BLaER1 treated with 17β-estradiol and CSF1 and Interleukin-3, amounts not matched to agents 10 nM and 100 nM (cell line): ENCODE measurements around the gene CCDC186.

Experiments used
- H3K27ac ChIP-seq, 11 experiments: shearing (Covaris generic); formaldehyde crosslinking; 2 replicates each; pipeline ENCODE4 v1.8.1; 2022
- H3K27me3 ChIP-seq, 11 experiments: shearing (Covaris generic); formaldehyde crosslinking; 2 replicates each; pipeline ENCODE4 v1.8.1; 2022
- H3K36me3 ChIP-seq, 11 experiments: shearing (Covaris generic); formaldehyde crosslinking; 2 replicates each; pipeline ENCODE4 v1.8.1; 2022
- H3K4me1 ChIP-seq, 10 experiments: shearing (Covaris generic); formaldehyde crosslinking; 2 replicates each; pipeline ENCODE4 v1.8.1; 2022
- H3K4me2 ChIP-seq, 11 experiments: shearing (Covaris generic); formaldehyde crosslinking; 2 replicates each; pipeline ENCODE4 v1.8.1; 2022
- H3K4me3 ChIP-seq, 10 experiments: shearing (Covaris generic); formaldehyde crosslinking; 2 replicates each; pipeline ENCODE4 v1.8.1; 2022
- H3K9ac ChIP-seq, 11 experiments: shearing (Covaris generic); formaldehyde crosslinking; 2 replicates each; pipeline ENCODE4 v1.8.1; 2022
- H3K9me3 ChIP-seq, 11 experiments: shearing (Covaris generic); formaldehyde crosslinking; replicated peaks in 1 of 11; 2 replicates each; pipeline ENCODE4 v1.8.1; 2022
- H4K20me1 ChIP-seq, 11 experiments: shearing (Covaris generic); formaldehyde crosslinking; 2 replicates each; pipeline ENCODE4 v1.8.1; 2022
- Cebpa-rat ChIP-seq, 11 experiments: shearing (Covaris generic); IDR thresholded peaks; 2 replicates each; pipeline ENCODE4 v1.8.1; 2022

Gene CCDC186

DNA sequence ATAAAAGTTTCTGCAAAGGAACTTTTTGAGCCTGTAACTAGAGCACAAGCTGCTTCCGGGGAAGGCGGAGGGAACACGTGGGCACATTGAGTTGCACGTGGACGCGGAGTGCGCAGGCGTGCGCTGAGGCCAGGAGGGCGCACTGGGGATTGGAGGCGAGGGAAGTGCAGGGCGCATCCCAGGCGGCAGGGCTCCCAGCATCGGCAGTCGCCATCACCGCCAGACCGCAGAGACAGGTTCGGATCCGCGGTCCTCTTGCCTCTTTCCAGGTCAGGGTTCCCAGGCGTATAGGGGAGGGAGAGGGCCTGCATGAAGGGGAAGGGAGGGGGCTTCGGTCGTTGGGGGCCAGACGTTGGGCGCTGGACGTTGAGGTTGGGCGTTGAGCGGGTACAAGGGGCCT lies 5.1 kb upstream of the CCDC186 start, which contains the start of gene TDRD1:
Gene TDRD1, plus strand, starts transcription at position 206 of the 400 bp plus-strand sequence. CDS start 8,479 bp downstream, outside the sequence.
- Histone ChIP-seq H3K36me3 (no peaks in the 10 kb centered on the region), H3K4me1 (peaks cover 0 to 24% (median 17%) of the 10 kb centered on the region in 10 experiments; a peak in 16 of 20 replicates), H3K4me3 (no peak within 1 kb of the TSS), H3K27me3 (no peaks in the 10 kb centered on the region), H3K27ac (no peak within 1 kb of the TSS), H3K9me3 (no peaks in the 10 kb centered on the region), H3K9ac (no peak within 1 kb of the TSS), H3K4me2 (no peak within 1 kb of the TSS), H4K20me1 (no peaks in the 10 kb centered on the region)
- TF ChIP-seq Cebpa-rat (IDR thresholded peaks at IDR 0.05): no peak

DNA sequence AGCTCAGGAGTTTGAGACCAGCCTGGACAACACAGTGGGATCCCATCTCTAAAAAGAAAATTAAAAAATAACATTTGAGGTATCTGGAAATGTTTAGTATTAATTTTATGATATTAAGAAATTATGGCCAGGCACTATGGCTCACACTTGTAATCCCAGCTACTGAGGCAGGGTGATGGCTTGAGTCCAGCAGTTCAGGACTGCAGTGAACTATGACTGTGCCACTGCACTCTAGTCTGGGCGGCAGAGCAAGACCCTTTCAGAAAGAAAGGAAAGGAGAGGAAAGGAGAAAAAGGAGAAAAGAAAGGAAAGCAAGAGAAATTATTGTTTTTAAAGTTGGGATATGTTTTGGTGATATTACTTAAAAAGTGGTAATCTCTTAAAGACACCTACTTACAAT lies 2.5 kb upstream of the CCDC186 start:
- Histone ChIP-seq H4K20me1 (no peaks in the 10 kb centered on the region; a peak in 1 of 22 replicates), H3K9me3 (no peaks in the 10 kb centered on the region), H3K9ac (no peak overlapping the region), H3K27me3 (no peaks in the 10 kb centered on the region), H3K4me1 (peaks cover 12 to 30% (median 25%) of the 10 kb centered on the region in 10 experiments), H3K36me3 (no peaks in the 10 kb centered on the region), H3K4me3 (no peak overlapping the region), H3K27ac (no peak overlapping the region), H3K4me2 (no peak overlapping the region)
- TF ChIP-seq Cebpa-rat (IDR thresholded peaks at IDR 0.05): no peak

DNA sequence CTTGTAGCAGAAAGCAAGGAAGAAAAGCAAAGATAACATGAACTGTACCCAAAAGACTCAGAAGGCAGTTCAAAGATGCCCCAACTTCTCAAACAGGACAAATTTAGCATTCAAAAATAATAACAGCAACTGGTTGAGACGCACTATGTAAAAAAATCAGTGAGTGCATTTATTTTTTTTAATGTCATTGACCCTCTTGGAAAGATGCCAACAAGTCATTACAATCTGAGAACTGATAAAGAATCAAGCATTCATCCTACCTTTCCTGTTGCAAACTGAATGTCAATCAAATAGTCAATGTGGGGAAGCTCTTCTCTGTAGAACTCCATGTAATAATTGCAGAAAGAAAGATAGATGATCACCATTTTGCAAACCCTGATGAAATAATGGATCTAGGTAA lies 1.7 kb upstream of the CCDC186 start:
- H3K27ac ChIP-seq: no peak overlapping the region
- H3K4me3 ChIP-seq: no peak overlapping the region
- H3K9me3 ChIP-seq: 0 out of 22 replicates have a peak, but pooled peaks cover 0 to under 1% (median 0%) of the 10 kb centered on the region in 11 experiments
- peak overlapping the region in 7 of 11 experiments; percentile 5 to 94 (median 88); a peak in 8 of 22 replicates for H3K4me2 ChIP-seq
- H3K36me3 ChIP-seq: peaks cover 0 to 7% (median 0%) of the 10 kb centered on the region in 11 experiments; a peak in 1 of 22 replicates
- H3K4me1 ChIP-seq: peaks cover 12 to 28% (median 24%) of the 10 kb centered on the region in 10 experiments
- TF ChIP-seq Cebpa-rat (IDR thresholded peaks at IDR 0.05): no peak
- no peaks in the 10 kb centered on the region; a peak in 1 of 22 replicates for H4K20me1 ChIP-seq
- H3K9ac ChIP-seq: no peak overlapping the region
- H3K27me3 ChIP-seq: no peaks in the 10 kb centered on the region

DNA sequence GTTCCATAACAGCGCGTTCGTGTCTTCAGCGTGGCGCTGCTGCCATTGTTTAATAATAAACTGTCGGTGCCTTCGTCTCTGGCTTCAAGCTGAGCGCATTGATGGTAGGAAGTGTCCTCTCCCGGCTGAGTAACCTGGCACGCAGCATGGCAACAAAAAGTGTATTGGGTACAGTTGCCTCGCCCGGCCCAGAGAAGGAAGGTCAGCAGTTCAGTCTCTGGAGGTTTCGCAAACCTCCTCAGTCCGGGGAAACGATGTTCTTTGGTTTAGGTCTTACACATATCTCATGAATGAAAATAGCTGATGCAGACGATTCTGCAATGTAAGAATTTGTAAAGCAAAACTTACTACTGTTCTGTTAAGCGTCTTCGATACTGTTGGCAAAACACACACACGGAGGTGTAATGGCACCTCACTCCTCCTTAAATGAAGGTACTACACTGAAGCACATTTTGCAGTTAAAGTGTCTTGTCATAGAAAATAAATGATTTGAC lies 739 bp upstream of the CCDC186 start:
- Histone ChIP-seq H3K4me1 (peaks cover 12 to 28% (median 24%) of the 10 kb centered on the region in 10 experiments), H3K4me2 (peak overlapping the region; percentile 81 to 95 (median 92)), H3K9me3 (peaks cover 0 to 9% (median 3%) of the 10 kb centered on the region in 11 experiments; a peak in 17 of 22 replicates), H3K27me3 (no peaks in the 10 kb centered on the region), H3K9ac (peak overlapping the region; percentile 81 to 97 (median 89)), H4K20me1 (no peaks in the 10 kb centered on the region; a peak in 1 of 22 replicates), H3K4me3 (peak overlapping the region; percentile 82 to 98 (median 93)), H3K27ac (peak overlapping the region in 10 of 11 experiments; percentile 77 to 97 (median 86); a peak in 18 of 22 replicates), H3K36me3 (peaks cover 0 to 16% (median 7%) of the 10 kb centered on the region in 11 experiments; a peak in 11 of 22 replicates)
- peak in 2 of 11 experiments; percentile 16 to 61; a peak in 4 of 22 replicates for TF ChIP-seq Cebpa-rat (IDR thresholded peaks at IDR 0.05)

DNA sequence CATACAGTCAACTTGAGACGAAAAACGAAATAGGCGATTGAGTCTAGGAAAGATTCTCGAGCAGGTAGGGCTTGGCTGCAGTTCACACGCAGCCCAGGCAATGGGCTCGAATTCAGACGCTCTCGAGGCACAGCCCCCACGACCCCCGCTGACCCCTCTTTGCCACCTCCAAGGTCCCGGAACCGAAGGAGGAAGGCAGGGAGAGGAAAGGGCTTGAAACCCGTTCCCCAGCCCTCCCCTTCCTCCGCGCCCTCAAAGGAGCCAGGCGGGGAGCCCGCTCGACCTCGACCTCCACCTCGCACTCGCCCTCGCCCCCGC lies 441 bp downstream of the CCDC186 start:
- H3K27me3 ChIP-seq: no peaks in the 10 kb centered on the region
- no peak for TF ChIP-seq Cebpa-rat (IDR thresholded peaks at IDR 0.05)
- no peaks in the 10 kb centered on the region; a peak in 1 of 22 replicates for H4K20me1 ChIP-seq
- peaks cover 12 to 28% (median 24%) of the 10 kb centered on the region in 10 experiments for H3K4me1 ChIP-seq
- peak overlapping the region; percentile 82 to 98 (median 93) for H3K4me3 ChIP-seq
- H3K9me3 ChIP-seq: peaks cover 11 to 21% (median 14%) of the 10 kb centered on the region in 11 experiments
- peak overlapping the region; percentile 77 to 97 (median 87) for H3K27ac ChIP-seq
- H3K9ac ChIP-seq: peak overlapping the region; percentile 81 to 97 (median 89)
- H3K4me2 ChIP-seq: peak overlapping the region; percentile 81 to 94 (median 91)
- H3K36me3 ChIP-seq: peaks cover 3 to 28% (median 17%) of the 10 kb centered on the region in 11 experiments; a peak in 20 of 22 replicates

DNA sequence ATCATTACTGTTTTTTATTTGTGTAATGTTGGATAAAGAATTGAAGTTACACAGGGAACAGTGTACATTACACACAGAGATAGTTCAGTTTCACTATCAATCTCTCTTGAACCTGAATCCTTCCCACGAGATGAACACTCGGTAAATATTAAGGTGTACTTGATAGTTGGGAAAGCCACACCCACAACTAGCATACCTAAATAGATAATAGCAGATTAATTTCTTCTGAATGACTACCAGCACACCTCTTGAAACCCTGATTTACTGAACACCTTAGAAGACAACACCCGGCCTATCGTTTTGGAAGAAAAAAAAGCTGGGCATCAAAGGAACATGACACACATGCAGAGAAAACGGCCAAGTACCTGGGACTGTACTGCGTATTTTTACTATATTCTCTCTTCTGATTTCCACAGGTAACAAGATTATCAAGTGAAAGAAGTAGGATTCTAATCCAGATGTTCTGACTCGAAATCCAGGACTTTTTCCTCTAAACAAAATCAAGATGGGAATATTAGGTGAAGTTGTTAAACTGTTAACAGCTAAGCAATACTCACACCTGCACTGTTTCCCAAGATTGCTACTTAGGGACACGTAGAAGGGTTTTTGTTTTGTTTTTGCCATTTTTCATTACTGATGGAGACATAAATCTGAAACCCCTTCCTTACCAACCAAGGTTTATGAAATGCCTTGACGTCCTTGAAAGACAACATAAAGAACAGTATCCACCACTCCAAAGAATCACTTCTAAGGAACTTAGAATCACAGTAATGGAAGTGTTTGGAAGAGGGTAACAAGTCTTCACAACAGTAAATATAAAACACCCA lies 1.0 kb downstream of the CCDC186 start:
- H3K4me3 ChIP-seq: peak overlapping the region; percentile 82 to 98 (median 93)
- H3K9me3 ChIP-seq: peaks cover 16 to 27% (median 20%) of the 10 kb centered on the region in 11 experiments
- no peaks in the 10 kb centered on the region for H3K27me3 ChIP-seq
- peaks cover 5 to 34% (median 20%) of the 10 kb centered on the region in 11 experiments; a peak in 20 of 22 replicates for H3K36me3 ChIP-seq
- peaks cover 12 to 28% (median 24%) of the 10 kb centered on the region in 10 experiments for H3K4me1 ChIP-seq
- no peaks in the 10 kb centered on the region; a peak in 1 of 22 replicates for H4K20me1 ChIP-seq
- peak overlapping the region; percentile 77 to 97 (median 87) for H3K27ac ChIP-seq
- no peak for TF ChIP-seq Cebpa-rat (IDR thresholded peaks at IDR 0.05)
- H3K9ac ChIP-seq: peak overlapping the region; percentile 81 to 97 (median 89)
- H3K4me2 ChIP-seq: peak overlapping the region; percentile 81 to 94 (median 91)

DNA sequence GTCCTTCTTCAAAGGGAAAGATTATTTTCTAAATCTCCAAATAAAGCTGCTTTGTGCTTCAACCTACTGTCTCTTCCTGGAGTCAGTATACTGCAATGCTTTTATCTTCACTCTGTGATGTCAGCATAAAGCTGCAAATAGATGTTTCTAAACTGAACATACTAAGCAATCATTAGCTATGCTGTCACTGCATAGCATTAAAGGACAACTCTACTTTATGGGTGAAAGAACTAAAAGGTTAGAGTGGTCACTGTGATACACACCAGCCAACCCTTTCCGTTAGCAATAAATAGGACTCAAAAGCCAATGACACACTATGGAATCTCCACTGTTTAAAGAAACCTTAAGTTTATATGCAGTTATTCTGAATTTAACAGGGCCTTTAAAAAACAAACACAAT lies 1.8 kb downstream of the CCDC186 start:
- H3K9me3 ChIP-seq: peaks cover 19 to 35% (median 28%) of the 10 kb centered on the region in 11 experiments
- H3K4me1 ChIP-seq: peaks cover 12 to 28% (median 24%) of the 10 kb centered on the region in 10 experiments
- peak overlapping the region; percentile 81 to 94 (median 91); a peak in 20 of 22 replicates for H3K4me2 ChIP-seq
- H3K9ac ChIP-seq: peak overlapping the region in 3 of 11 experiments; percentile 85 to 97 (median 96); a peak in 4 of 22 replicates
- no peaks in the 10 kb centered on the region for H3K27me3 ChIP-seq
- H3K36me3 ChIP-seq: peaks cover 12 to 41% (median 25%) of the 10 kb centered on the region in 11 experiments
- no peak overlapping the region for H3K27ac ChIP-seq
- no peak for TF ChIP-seq Cebpa-rat (IDR thresholded peaks at IDR 0.05)
- H3K4me3 ChIP-seq: peak overlapping the region in 6 of 10 experiments; percentile 82 to 98 (median 96); a peak in 6 of 20 replicates
- H4K20me1 ChIP-seq: peaks cover 0 to 4% (median 0%) of the 10 kb centered on the region in 11 experiments; a peak in 2 of 22 replicates

DNA sequence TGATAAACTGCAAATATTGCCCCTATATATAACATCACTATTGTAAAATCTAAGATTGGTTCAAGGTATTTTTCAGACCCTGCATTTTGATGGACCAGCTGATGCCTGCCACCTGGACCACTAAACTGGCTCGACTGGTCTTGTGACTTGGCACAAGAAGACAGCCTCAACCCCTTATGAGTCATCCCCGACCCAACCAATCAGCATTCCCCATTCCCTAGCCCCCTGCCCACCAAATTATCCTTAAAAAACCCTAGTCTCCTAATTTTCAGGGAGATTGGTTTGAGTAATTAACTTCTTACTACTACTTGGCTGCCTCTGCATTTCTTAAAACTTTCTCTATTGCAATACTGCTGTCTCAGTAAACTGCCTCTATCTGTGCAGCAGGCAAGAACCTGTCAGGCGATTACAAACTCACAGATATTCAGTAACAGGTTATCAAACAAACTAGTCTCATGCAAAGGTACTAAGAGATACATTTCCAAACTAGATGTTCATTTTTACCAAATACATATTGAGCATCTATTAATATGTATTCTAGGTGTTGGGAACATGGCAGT lies 5.5 kb downstream of the CCDC186 start:
- H3K36me3 ChIP-seq: peaks cover 15 to 53% (median 33%) of the 10 kb centered on the region in 11 experiments
- no peak overlapping the region for H3K4me3 ChIP-seq
- H3K4me2 ChIP-seq: no peak overlapping the region
- TF ChIP-seq Cebpa-rat (IDR thresholded peaks at IDR 0.05): no peak
- H3K27ac ChIP-seq: no peak overlapping the region
- H4K20me1 ChIP-seq: peaks cover 0 to 16% (median 0%) of the 10 kb centered on the region in 11 experiments; a peak in 4 of 22 replicates
- H3K9ac ChIP-seq: no peak overlapping the region
- peaks cover 12 to 16% (median 14%) of the 10 kb centered on the region in 10 experiments for H3K4me1 ChIP-seq
- H3K27me3 ChIP-seq: no peaks in the 10 kb centered on the region
- peaks cover 19 to 38% (median 29%) of the 10 kb centered on the region in 11 experiments for H3K9me3 ChIP-seq
